NB4 (cell line): ENCODE measurements around the gene ACTN3.

Source experiments
- MAX ChIP-seq: IDR thresholded peaks from 2 replicates; pipeline ENCODE4 v1.6.1; 2011; ENCODE audit warnings: low read depth, low read length
- MYC ChIP-seq: IDR thresholded peaks from 2 replicates; pipeline ENCODE4 v1.6.1; 2011; ENCODE audit warnings: low read depth, low read length
- POLR2A ChIP-seq: IDR thresholded peaks from 2 replicates; pipeline ENCODE4 v1.6.1; 2011; ENCODE audit warnings: mild to moderate bottlenecking; ENCODE audit not compliant: insufficient read length; ENCODE audit errors: extremely low read depth
- TF ChIP-seq, protein P1 (sequence below): IDR thresholded peaks from one replicate; pipeline ENCODE4 v1.5.1; 2012; ENCODE audit warnings: low read depth, low read length

GRCh38 chr11:66554602-66555001, 7.9 kb downstream of the ACTN3 start:
- TF ChIP-seq MAX, result no peak
- TF ChIP-seq, protein P1, sequence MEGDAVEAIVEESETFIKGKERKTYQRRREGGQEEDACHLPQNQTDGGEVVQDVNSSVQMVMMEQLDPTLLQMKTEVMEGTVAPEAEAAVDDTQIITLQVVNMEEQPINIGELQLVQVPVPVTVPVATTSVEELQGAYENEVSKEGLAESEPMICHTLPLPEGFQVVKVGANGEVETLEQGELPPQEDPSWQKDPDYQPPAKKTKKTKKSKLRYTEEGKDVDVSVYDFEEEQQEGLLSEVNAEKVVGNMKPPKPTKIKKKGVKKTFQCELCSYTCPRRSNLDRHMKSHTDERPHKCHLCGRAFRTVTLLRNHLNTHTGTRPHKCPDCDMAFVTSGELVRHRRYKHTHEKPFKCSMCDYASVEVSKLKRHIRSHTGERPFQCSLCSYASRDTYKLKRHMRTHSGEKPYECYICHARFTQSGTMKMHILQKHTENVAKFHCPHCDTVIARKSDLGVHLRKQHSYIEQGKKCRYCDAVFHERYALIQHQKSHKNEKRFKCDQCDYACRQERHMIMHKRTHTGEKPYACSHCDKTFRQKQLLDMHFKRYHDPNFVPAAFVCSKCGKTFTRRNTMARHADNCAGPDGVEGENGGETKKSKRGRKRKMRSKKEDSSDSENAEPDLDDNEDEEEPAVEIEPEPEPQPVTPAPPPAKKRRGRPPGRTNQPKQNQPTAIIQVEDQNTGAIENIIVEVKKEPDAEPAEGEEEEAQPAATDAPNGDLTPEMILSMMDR, result no peak
- TF ChIP-seq POLR2A, result no peak
- no peak for TF ChIP-seq MYC
